Left ventricle myocardium inferior (tissue), 1 donor: ENCODE measurements around the gene SYNRG. TPM values are rescaled to one million over a fixed set of nuclear protein-coding genes. Genes with fewer than 3 reads are reported as not detected.

Experiments used
- DNase-seq: peaks from one replicate; pipeline ENCODE4 v3.0.0-alpha.2; 2020
- H3K27ac ChIP-seq: fragments of 200-600 bp; replicated peaks from 2 replicates; pipeline ENCODE4 v1.8.0; 2021
- H3K27me3 ChIP-seq: fragments of 200-600 bp; 2 replicates; pipeline ENCODE4 v1.8.0; 2021; ENCODE audit warnings: low read depth
- H3K36me3 ChIP-seq: fragments of 200-600 bp; 2 replicates; pipeline ENCODE4 v1.8.0; 2021
- H3K4me1 ChIP-seq: fragments of 200-600 bp; 2 replicates; pipeline ENCODE4 v1.8.0; 2021
- H3K4me3 ChIP-seq: fragments of 200-600 bp; 2 replicates; pipeline ENCODE4 v1.8.0; 2021; ENCODE audit warnings: mild to moderate bottlenecking, moderate library complexity
- H3K9me3 ChIP-seq: fragments of 200-600 bp; replicated peaks from 2 replicates; pipeline ENCODE4 v1.8.0; 2021
- CTCF ChIP-seq: fragments of 200-600 bp; IDR thresholded peaks from 2 replicates; pipeline ENCODE4 v1.8.0; 2021; ENCODE audit warnings: antibody characterized with exemption, mild to moderate bottlenecking, borderline replicate concordance
- intact Hi-C: fragments of 100-400 bp; cut with micrococcal nuclease; formaldehyde crosslinking; loops from one replicate; pipeline ENCODE4 v1.11.0; 2022
- total RNA-seq: library from RNA; stranded (reverse); fragmentation: NEBNext Ultra II Directional; extraction: Animal tissue kit (Norgen Biotek cat#: 25700); gene quantifications from one replicate; pipeline ENCODE4 v1.2.1, GENCODE V29; 2021
- donor health status: DM: no; HTN: yes; CAD: no; lungs with severe emphysema.

Gene SYNRG
- total RNA-seq, 1 donor from 2014 or later, result 33.0 TPM

GRCh38 chr17:37598145-37598544 is 11.1 kb downstream of the SYNRG start:
- H3K9me3 ChIP-seq, result no peaks in the 10 kb centered on the region
- H3K36me3 ChIP-seq, result peaks cover 62% of the 10 kb centered on the region
- H3K4me3 ChIP-seq, result no peak overlapping the region
- DNase-seq, result no peak
- H3K4me1 ChIP-seq, result peaks cover 19% of the 10 kb centered on the region
- no peaks in the 10 kb centered on the region for H3K27me3 ChIP-seq
- intact Hi-C loops, result no loop called here
- no peak overlapping the region for H3K27ac ChIP-seq
- TF ChIP-seq CTCF, result no peak

GRCh38 chr17:37592291-37592690 is 16.9 kb downstream of the SYNRG start:
- Histone ChIP-seq H3K4me3 (no peak overlapping the region), H3K4me1 (peaks cover 11% of the 10 kb centered on the region), H3K27ac (no peak overlapping the region), H3K27me3 (no peaks in the 10 kb centered on the region), H3K36me3 (peaks cover 65% of the 10 kb centered on the region), H3K9me3 (no peaks in the 10 kb centered on the region)
- intact Hi-C loops, result no loop called here
- no peak for DNase-seq
- no peak for TF ChIP-seq CTCF

- no peaks in the 10 kb centered on the region for H3K9me3 ChIP-seq
- intact Hi-C loops, result no loop called here
- H3K4me3 ChIP-seq, result no peak overlapping the region
- no peaks in the 10 kb centered on the region for H3K4me1 ChIP-seq
- no peak for TF ChIP-seq CTCF
- no peaks in the 10 kb centered on the region for H3K27me3 ChIP-seq
- no peak for DNase-seq
- no peak overlapping the region for H3K27ac ChIP-seq
- H3K36me3 ChIP-seq, result peaks cover 75% of the 10 kb centered on the region
These were observed 24.2 kb downstream of the SYNRG start for GRCh38 chr17:37585066-37585465.

- intact Hi-C loops, result no loop called here
- no peak for TF ChIP-seq CTCF
- no peak overlapping the region for H3K27ac ChIP-seq
These were observed 32.9 kb downstream of the SYNRG start for GRCh38 chr17:37576281-37576680.

GRCh38 chr17:37574427-37574826 is 34.8 kb downstream of the SYNRG start:
- Histone ChIP-seq H3K27me3 (no peaks in the 10 kb centered on the region), H3K27ac (no peak overlapping the region), H3K4me3 (no peak overlapping the region), H3K9me3 (peaks cover 10% of the 10 kb centered on the region), H3K36me3 (peaks cover 88% of the 10 kb centered on the region), H3K4me1 (no peaks in the 10 kb centered on the region)
- intact Hi-C loops, result no loop called here
- no peak for DNase-seq
- no peak for TF ChIP-seq CTCF

More at GRCh38 chr17:37576281-37576680, 32.9 kb downstream of the SYNRG start:
- Histone ChIP-seq H3K36me3 (peaks cover 85% of the 10 kb centered on the region), H3K9me3 (peaks cover 10% of the 10 kb centered on the region), H3K27me3 (no peaks in the 10 kb centered on the region), H3K4me1 (no peaks in the 10 kb centered on the region), H3K4me3 (no peak overlapping the region)
- no peak for DNase-seq

GRCh38 chr17:37571674-37572073 is 37.5 kb downstream of the SYNRG start:
- peaks cover 4% of the 10 kb centered on the region for H3K4me1 ChIP-seq
- intact Hi-C loops, result no loop called here
- H3K36me3 ChIP-seq, result peaks cover 88% of the 10 kb centered on the region
- H3K4me3 ChIP-seq, result no peak overlapping the region
- no peaks in the 10 kb centered on the region for H3K27me3 ChIP-seq
- no peak for TF ChIP-seq CTCF
- H3K27ac ChIP-seq, result no peak overlapping the region
- no peak for DNase-seq
- peaks cover 10% of the 10 kb centered on the region for H3K9me3 ChIP-seq
